Stimulated activated CD4-positive, alpha-beta T cell treated with anti-CD3 and anti-CD28 coated beads, TNF-alpha, amount 100 ng/mL, for 48 hours (primary cell): ENCODE data around the gene SMAGP.

Source experiments
- DNase-seq, 3 donors: peaks; one replicate each; pipeline ENCODE4 v3.0.0-alpha.2; 2020; ENCODE audit warnings: low read depth in 3 of 3

Gene SMAGP

GRCh38 chr12:51196547-51196946 lies 73.7 kb downstream of the SMAGP start:
- DNase-seq: no peak

GRCh38 chr12:51195841-51196240 lies 74.4 kb downstream of the SMAGP start:
- DNase-seq: no peak
